Neural progenitor cell (in vitro differentiated cells): ENCODE results near the gene TEX9. TPM values are rescaled to one million over a fixed set of nuclear protein-coding genes. Genes with fewer than 3 reads are reported as not detected.

Experiments used
- DNase-seq: peaks from one replicate; pipeline ENCODE4 v3.0.0-alpha.2; 2016; ENCODE audit warnings: low spot score
- H2AFZ ChIP-seq: fragments of 200-600 bp; sonication (generic); replicated peaks from 2 replicates; pipeline ENCODE4 v1.6.1; 2016; ENCODE audit warnings: antibody characterized with exemption
- H3F3A ChIP-seq: fragments of 200-600 bp; sonication (generic); 2 replicates; pipeline ENCODE4 v1.6.1; 2016; ENCODE audit warnings: antibody characterized with exemption, low read depth
- H3K27ac ChIP-seq: fragments of 200-600 bp; sonication (generic); 2 replicates; pipeline ENCODE4 v1.5.1; 2016; ENCODE audit warnings: mild to moderate bottlenecking
- H3K27me3 ChIP-seq: fragments of 200-600 bp; sonication (generic); 2 replicates; pipeline ENCODE4 v1.6.1; 2016; ENCODE audit warnings: mild to moderate bottlenecking, moderate library complexity
- H3K36me3 ChIP-seq: fragments of 200-600 bp; sonication (generic); 2 replicates; pipeline ENCODE4 v1.5.1; 2016
- H3K4me1 ChIP-seq: fragments of 200-600 bp; sonication (generic); 2 replicates; pipeline ENCODE4 v1.6.1; 2016; ENCODE audit warnings: mixed run types
- H3K4me2 ChIP-seq: fragments of 200-600 bp; sonication (generic); 2 replicates; pipeline ENCODE4 v1.6.1; 2016
- H3K4me3 ChIP-seq: fragments of 200-600 bp; sonication (generic); 2 replicates; pipeline ENCODE4 v1.5.1; 2016
- H3K79me2 ChIP-seq: fragments of 200-600 bp; sonication (generic); 2 replicates; pipeline ENCODE4 v1.6.1; 2016; ENCODE audit warnings: low read depth
- H3K9ac ChIP-seq: fragments of 200-600 bp; sonication (generic); 2 replicates; pipeline ENCODE4 v1.6.1; 2016
- H3K9me3 ChIP-seq: fragments of 200-600 bp; sonication (generic); 2 replicates; pipeline ENCODE4 v1.5.1; 2016; ENCODE audit warnings: low read depth
- H4K20me1 ChIP-seq: fragments of 200-600 bp; sonication (generic); 2 replicates; pipeline ENCODE4 v1.6.1; 2016; ENCODE audit warnings: low read depth
- H3K27ac Mint-ChIP-seq: 3 replicates; pipeline ENCODE4 v1.8.0; 2021; ENCODE audit warnings: mixed read lengths
- H3K27me3 Mint-ChIP-seq: 2 replicates; pipeline ENCODE4 v1.8.0; 2022; ENCODE audit warnings: low read depth, mild to moderate bottlenecking, inconsistent platforms, moderate library complexity, mixed read lengths; ENCODE audit not compliant: insufficient read depth
- H3K36me3 Mint-ChIP-seq: 3 replicates; pipeline ENCODE4 v1.8.0; 2021; ENCODE audit warnings: mixed read lengths
- H3K4me1 Mint-ChIP-seq: 3 replicates; pipeline ENCODE4 v1.8.0; 2021; ENCODE audit warnings: mixed read lengths
- H3K4me3 Mint-ChIP-seq: 3 replicates; pipeline ENCODE4 v1.8.0; 2021; ENCODE audit warnings: mild to moderate bottlenecking, moderate library complexity, mixed read lengths
- H3K9me3 Mint-ChIP-seq: 3 replicates; pipeline ENCODE4 v1.8.0; 2020; ENCODE audit warnings: mixed read lengths
- EZH2 ChIP-seq: fragments of 200-600 bp; sonication (generic); IDR thresholded peaks from 2 replicates; pipeline ENCODE4 v1.6.1; 2017; ENCODE audit warnings: antibody characterized with exemption, mild to moderate bottlenecking, moderate library complexity
- EZH2phosphoT487 ChIP-seq: fragments of 200-600 bp; sonication (generic); IDR thresholded peaks from 2 replicates; pipeline ENCODE4 v1.6.1; 2017; ENCODE audit warnings: antibody characterized with exemption
- total RNA-seq: library from RNA; depleted of rRNA; stranded (reverse); fragments of >200 nt; gene quantifications from 2 replicates; pipeline ENCODE4 v1.2.3, GENCODE V29; 2015; ENCODE audit warnings: low replicate concordance
- TF ChIP-seq, protein P1 (sequence below): fragments of 200-600 bp; sonication (generic); IDR thresholded peaks from 2 replicates; pipeline ENCODE4 v1.5.1; 2017; ENCODE audit warnings: antibody characterized with exemption, mild to moderate bottlenecking

TEX9 gene
- total RNA-seq, 1 donor from 2014 or later = 8.1 TPM

DNA sequence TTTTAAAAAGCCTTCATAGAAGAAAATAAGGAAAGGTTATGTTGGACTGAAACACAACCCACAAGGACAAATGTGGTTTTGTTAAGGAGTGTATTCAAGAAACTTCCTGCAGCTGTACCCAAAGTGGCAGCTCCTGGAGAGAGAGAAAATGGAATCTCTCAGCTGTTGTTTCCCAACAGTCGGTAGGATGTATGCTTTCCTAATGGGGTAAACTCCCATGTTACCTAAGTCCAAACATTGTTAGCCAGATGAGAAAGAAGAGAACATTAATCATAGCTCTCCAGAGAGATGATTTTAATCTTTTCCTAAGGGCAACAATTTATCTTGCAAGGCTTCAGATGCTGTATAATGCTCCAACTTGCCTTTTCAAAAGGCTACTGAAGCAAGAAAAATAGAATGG is 22.6 kb upstream of the TEX9 start:
- peaks cover 6% of the 10 kb centered on the region for H3K4me1 ChIP-seq
- H3K27ac ChIP-seq = peak overlapping the region; percentile 17
- no peak overlapping the region for H3K9ac ChIP-seq
- H3K27me3 ChIP-seq = no peaks in the 10 kb centered on the region
- no peaks in the 10 kb centered on the region for H4K20me1 ChIP-seq
- no peaks in the 10 kb centered on the region for H3K36me3 ChIP-seq
- no peaks in the 10 kb centered on the region for H3K27me3 Mint-ChIP-seq
- no peak overlapping the region for H3K4me3 ChIP-seq
- H3K9me3 ChIP-seq = no peaks in the 10 kb centered on the region
- H3K4me3 Mint-ChIP-seq = no peak overlapping the region
- peaks cover 3% of the 10 kb centered on the region for H3K4me1 Mint-ChIP-seq
- no peaks in the 10 kb centered on the region for H3K79me2 ChIP-seq
- no peak overlapping the region for H3K4me2 ChIP-seq
- peak overlapping the region; percentile 81 for H2AFZ ChIP-seq
- H3K9me3 Mint-ChIP-seq = no peaks in the 10 kb centered on the region
- H3F3A ChIP-seq = no peaks in the 10 kb centered on the region
- H3K36me3 Mint-ChIP-seq = no peaks in the 10 kb centered on the region
- TF ChIP-seq, protein P1, sequence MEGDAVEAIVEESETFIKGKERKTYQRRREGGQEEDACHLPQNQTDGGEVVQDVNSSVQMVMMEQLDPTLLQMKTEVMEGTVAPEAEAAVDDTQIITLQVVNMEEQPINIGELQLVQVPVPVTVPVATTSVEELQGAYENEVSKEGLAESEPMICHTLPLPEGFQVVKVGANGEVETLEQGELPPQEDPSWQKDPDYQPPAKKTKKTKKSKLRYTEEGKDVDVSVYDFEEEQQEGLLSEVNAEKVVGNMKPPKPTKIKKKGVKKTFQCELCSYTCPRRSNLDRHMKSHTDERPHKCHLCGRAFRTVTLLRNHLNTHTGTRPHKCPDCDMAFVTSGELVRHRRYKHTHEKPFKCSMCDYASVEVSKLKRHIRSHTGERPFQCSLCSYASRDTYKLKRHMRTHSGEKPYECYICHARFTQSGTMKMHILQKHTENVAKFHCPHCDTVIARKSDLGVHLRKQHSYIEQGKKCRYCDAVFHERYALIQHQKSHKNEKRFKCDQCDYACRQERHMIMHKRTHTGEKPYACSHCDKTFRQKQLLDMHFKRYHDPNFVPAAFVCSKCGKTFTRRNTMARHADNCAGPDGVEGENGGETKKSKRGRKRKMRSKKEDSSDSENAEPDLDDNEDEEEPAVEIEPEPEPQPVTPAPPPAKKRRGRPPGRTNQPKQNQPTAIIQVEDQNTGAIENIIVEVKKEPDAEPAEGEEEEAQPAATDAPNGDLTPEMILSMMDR = no peak
- TF ChIP-seq EZH2 (no peak), EZH2phosphoT487 (no peak)
- H3K27ac Mint-ChIP-seq = no peak overlapping the region
- no peak for DNase-seq

DNA sequence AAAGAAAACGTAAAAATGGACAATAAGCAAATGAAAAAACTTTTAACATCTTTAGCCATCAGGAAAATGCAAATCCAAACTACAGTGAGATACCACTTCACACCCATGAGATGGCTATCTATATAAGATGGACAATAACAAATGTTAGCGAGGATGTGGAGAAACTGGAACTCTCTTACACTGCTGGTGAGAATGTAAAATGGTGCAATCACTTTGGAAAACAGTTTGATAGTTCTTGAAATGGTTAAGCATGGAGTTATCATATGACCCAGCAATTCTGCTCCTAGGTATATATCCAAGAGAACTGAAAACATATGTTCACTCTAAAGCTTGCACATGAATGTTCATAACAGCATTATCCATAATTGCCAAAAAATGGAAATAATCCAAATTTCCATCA is 21.3 kb upstream of the TEX9 start:
- H2AFZ ChIP-seq = no peak overlapping the region
- H3K4me3 ChIP-seq = no peak overlapping the region
- H3K9ac ChIP-seq = no peak overlapping the region
- no peak for DNase-seq
- no peak overlapping the region for H3K4me3 Mint-ChIP-seq
- no peaks in the 10 kb centered on the region for H3K79me2 ChIP-seq
- TF ChIP-seq, protein P1 = no peak
- TF ChIP-seq EZH2 (no peak), EZH2phosphoT487 (no peak)
- H3K9me3 ChIP-seq = no peaks in the 10 kb centered on the region
- no peak overlapping the region for H3K27ac Mint-ChIP-seq
- H3K4me2 ChIP-seq = no peak overlapping the region
- no peaks in the 10 kb centered on the region for H3K27me3 Mint-ChIP-seq
- H3K36me3 Mint-ChIP-seq = no peaks in the 10 kb centered on the region
- no peaks in the 10 kb centered on the region for H3F3A ChIP-seq
- peaks cover 3% of the 10 kb centered on the region for H3K4me1 Mint-ChIP-seq
- no peak overlapping the region for H3K27ac ChIP-seq
- H3K36me3 ChIP-seq = no peaks in the 10 kb centered on the region
- no peaks in the 10 kb centered on the region for H3K9me3 Mint-ChIP-seq
- peaks cover 6% of the 10 kb centered on the region for H3K4me1 ChIP-seq
- H4K20me1 ChIP-seq = no peaks in the 10 kb centered on the region
- no peaks in the 10 kb centered on the region for H3K27me3 ChIP-seq

DNA sequence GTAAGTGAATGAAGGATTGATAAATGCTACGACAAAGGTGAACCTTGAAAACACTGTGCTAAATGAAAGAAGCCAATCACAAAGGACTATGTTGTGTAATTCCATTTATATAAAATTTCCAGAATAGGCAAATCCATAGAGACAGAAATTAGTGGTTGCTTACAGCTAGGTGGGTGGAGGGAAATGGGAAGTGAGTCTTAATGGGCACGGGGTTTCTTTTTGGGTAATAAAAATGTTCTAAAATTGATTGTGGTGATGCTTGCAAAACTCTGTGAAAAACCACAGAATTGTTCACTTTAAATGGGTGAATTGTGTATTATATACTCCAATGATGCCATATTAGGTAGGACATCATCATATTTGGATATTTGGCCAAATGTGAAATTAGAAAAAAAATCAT is 20.9 kb upstream of the TEX9 start:
- no peak overlapping the region for H3K27ac Mint-ChIP-seq
- Histone ChIP-seq H3K4me3 (no peak overlapping the region), H3K27me3 (no peaks in the 10 kb centered on the region), H3F3A (no peaks in the 10 kb centered on the region), H3K27ac (no peak overlapping the region), H2AFZ (no peak overlapping the region), H3K9ac (no peak overlapping the region), H3K4me1 (peaks cover 6% of the 10 kb centered on the region), H3K36me3 (no peaks in the 10 kb centered on the region), H3K4me2 (no peak overlapping the region), H4K20me1 (no peaks in the 10 kb centered on the region), H3K9me3 (no peaks in the 10 kb centered on the region), H3K79me2 (no peaks in the 10 kb centered on the region)
- H3K9me3 Mint-ChIP-seq = no peaks in the 10 kb centered on the region
- DNase-seq = no peak
- no peak overlapping the region for H3K4me3 Mint-ChIP-seq
- H3K27me3 Mint-ChIP-seq = no peaks in the 10 kb centered on the region
- peaks cover 3% of the 10 kb centered on the region for H3K4me1 Mint-ChIP-seq
- TF ChIP-seq EZH2phosphoT487 = no peak
- TF ChIP-seq, protein P1 = no peak
- TF ChIP-seq EZH2 = no peak
- no peaks in the 10 kb centered on the region for H3K36me3 Mint-ChIP-seq

DNA sequence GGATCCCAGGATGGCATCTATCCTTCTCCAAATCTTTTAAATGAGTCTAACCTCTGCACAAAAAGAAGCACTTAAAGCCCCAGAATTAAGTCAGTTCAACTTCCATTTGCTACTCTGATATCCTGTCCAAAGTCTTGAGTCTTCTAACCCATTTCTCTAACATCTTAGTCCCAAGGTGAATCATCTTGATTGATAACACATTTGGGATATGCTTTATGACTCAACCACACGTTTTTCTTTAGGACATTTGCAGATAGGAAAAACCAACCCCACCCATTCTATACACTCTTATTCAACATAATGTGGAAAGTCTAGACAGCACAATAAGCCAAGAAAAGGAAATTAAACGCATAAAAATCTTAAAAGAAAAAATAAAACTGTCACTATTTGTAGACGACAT is 18.8 kb upstream of the TEX9 start:
- H3K4me3 Mint-ChIP-seq = no peak overlapping the region
- Histone ChIP-seq H3K4me1 (peaks cover 9% of the 10 kb centered on the region), H3K4me3 (no peak overlapping the region), H3K27me3 (no peaks in the 10 kb centered on the region), H2AFZ (no peak overlapping the region), H3K9me3 (no peaks in the 10 kb centered on the region), H3K27ac (no peak overlapping the region), H3F3A (no peaks in the 10 kb centered on the region), H3K9ac (no peak overlapping the region), H3K4me2 (no peak overlapping the region), H4K20me1 (no peaks in the 10 kb centered on the region), H3K79me2 (no peaks in the 10 kb centered on the region), H3K36me3 (no peaks in the 10 kb centered on the region)
- no peaks in the 10 kb centered on the region for H3K27me3 Mint-ChIP-seq
- H3K27ac Mint-ChIP-seq = no peak overlapping the region
- H3K9me3 Mint-ChIP-seq = no peaks in the 10 kb centered on the region
- TF ChIP-seq, protein P1 = no peak
- TF ChIP-seq EZH2phosphoT487 = no peak
- no peak for TF ChIP-seq EZH2
- no peaks in the 10 kb centered on the region for H3K36me3 Mint-ChIP-seq
- peaks cover 7% of the 10 kb centered on the region for H3K4me1 Mint-ChIP-seq
- DNase-seq = no peak
